HG03378 (cell line): ENCODE results near the gene ARMH2.
"Not testable (repeated sequence)": the region's sequence is repeated elsewhere in the genome, so short reads cannot be mapped to it uniquely, and the experiment has no call there.

Source experiments
- ATAC-seq: cut with Tn5 transposase; IDR thresholded peaks from one replicate; pipeline ENCODE4 v1.9.1; 2021; ENCODE audit warnings: mild to moderate bottlenecking, moderate library complexity; ENCODE audit not compliant: unreplicated experiment

ARMH2 gene

GRCh38 chr6:24765968-24766367 is 32.7 kb downstream of the ARMH2 start:
- ATAC-seq, result not testable (repeated sequence)

- not testable (repeated sequence) for ATAC-seq
Observed at GRCh38 chr6:24764833-24765828, 33.6 kb downstream of the ARMH2 start.

GRCh38 chr6:24763578-24763977 is 35.1 kb downstream of the ARMH2 start:
- ATAC-seq, result no peak

- no peak for ATAC-seq
Observed at GRCh38 chr6:24761851-24762250, 36.9 kb downstream of the ARMH2 start.

- no peak for ATAC-seq
Observed at GRCh38 chr6:24761193-24761835, 37.4 kb downstream of the ARMH2 start.

GRCh38 chr6:24760210-24760609 is 38.5 kb downstream of the ARMH2 start:
- no peak for ATAC-seq

GRCh38 chr6:24759718-24760117 is 39.0 kb downstream of the ARMH2 start:
- no peak for ATAC-seq

- no peak for ATAC-seq
Observed at GRCh38 chr6:24757611-24758010, 41.1 kb downstream of the ARMH2 start.

GRCh38 chr6:24755279-24755678 is 43.4 kb downstream of the ARMH2 start:
- ATAC-seq, result no peak

- not testable (repeated sequence) for ATAC-seq
Observed at GRCh38 chr6:24754378-24754777, 44.3 kb downstream of the ARMH2 start.

GRCh38 chr6:24753545-24753944 is 45.2 kb downstream of the ARMH2 start:
- no peak for ATAC-seq

- ATAC-seq, result no peak
Observed at GRCh38 chr6:24752917-24753492, 45.7 kb downstream of the ARMH2 start.

GRCh38 chr6:24752503-24752902 is 46.2 kb downstream of the ARMH2 start:
- ATAC-seq, result no peak

- ATAC-seq, result not testable (repeated sequence)
Observed at GRCh38 chr6:24750878-24751277, 47.8 kb downstream of the ARMH2 start.

- ATAC-seq, result no peak
Observed at GRCh38 chr6:24749297-24749696, 49.4 kb downstream of the ARMH2 start.
